Endothelial cell (in vitro differentiated cells): ENCODE measurements around the gene SETD2. TPM values are rescaled to one million over a fixed set of nuclear protein-coding genes. Genes with fewer than 3 reads are reported as not detected.

Source experiments
- DNase-seq: peaks from one replicate; pipeline ENCODE4 v3.0.0; 2021; ENCODE audit warnings: low spot score
- H3K27ac Mint-ChIP-seq: one replicate; pipeline ENCODE4 v1.8.0; 2021; ENCODE audit warnings: mixed read lengths, inconsistent platforms; ENCODE audit not compliant: unreplicated experiment
- H3K27me3 Mint-ChIP-seq: one replicate; pipeline ENCODE4 v1.8.0; 2021; ENCODE audit warnings: mild to moderate bottlenecking, moderate library complexity, mixed read lengths, inconsistent platforms; ENCODE audit not compliant: unreplicated experiment
- H3K36me3 Mint-ChIP-seq: one replicate; pipeline ENCODE4 v1.8.0; 2021; ENCODE audit warnings: mild to moderate bottlenecking, low read depth, mixed read lengths, inconsistent platforms; ENCODE audit not compliant: unreplicated experiment
- H3K4me1 Mint-ChIP-seq: one replicate; pipeline ENCODE4 v1.8.0; 2021; ENCODE audit warnings: mild to moderate bottlenecking, mixed read lengths, inconsistent platforms; ENCODE audit not compliant: unreplicated experiment
- H3K4me3 Mint-ChIP-seq: one replicate; pipeline ENCODE4 v1.8.0; 2021; ENCODE audit warnings: mild to moderate bottlenecking, mixed read lengths, inconsistent platforms; ENCODE audit not compliant: unreplicated experiment
- H3K9me3 Mint-ChIP-seq: one replicate; pipeline ENCODE4 v1.8.0; 2021; ENCODE audit warnings: mixed read lengths, inconsistent platforms; ENCODE audit not compliant: unreplicated experiment
- CTCF ChIP-seq: fragments of 200-600 bp; sonication (generic); IDR thresholded peaks from one replicate; pipeline ENCODE4 v1.5.0; 2021; ENCODE audit warnings: antibody characterized with exemption; ENCODE audit not compliant: unreplicated experiment
- total RNA-seq: library from RNA; stranded (reverse); fragmentation: NEBNext Ultra II Directional; extraction: Animal tissue kit (Norgen Biotek cat#: 25700); gene quantifications from one replicate; pipeline ENCODE4 v1.2.1, GENCODE V29; 2021; ENCODE audit not compliant: unreplicated experiment

SETD2 gene
- total RNA-seq, 1 donor from 2014 or later, result 51.4 TPM

- peaks cover 23% of the 10 kb centered on the region for H3K36me3 Mint-ChIP-seq
- no peak overlapping the region for H3K27ac Mint-ChIP-seq
- H3K4me1 Mint-ChIP-seq, result peaks cover 33% of the 10 kb centered on the region
- no peaks in the 10 kb centered on the region for H3K9me3 Mint-ChIP-seq
- TF ChIP-seq CTCF, result no peak
- DNase-seq, result no peak
- peaks cover 4% of the 10 kb centered on the region for H3K27me3 Mint-ChIP-seq
- H3K4me3 Mint-ChIP-seq, result no peak overlapping the region
Observed at GRCh38 chr3:46991406-46992165, 172.3 kb downstream of the SETD2 start.

- peaks cover 4% of the 10 kb centered on the region for H3K27me3 Mint-ChIP-seq
- H3K27ac Mint-ChIP-seq, result peak overlapping the region; percentile 52
- peak overlapping the region; percentile 76 for H3K4me3 Mint-ChIP-seq
Observed at GRCh38 chr3:46990573-46991374, 173.1 kb downstream of the SETD2 start.

GRCh38 chr3:46989146-46989810, 174.6 kb downstream of the SETD2 start:
- no peak overlapping the region for H3K4me3 Mint-ChIP-seq
- DNase-seq, result no peak

More at GRCh38 chr3:46990573-46991374, 173.1 kb downstream of the SETD2 start:
- Mint-ChIP-seq H3K36me3 (peaks cover 23% of the 10 kb centered on the region), H3K4me1 (peaks cover 41% of the 10 kb centered on the region), H3K9me3 (no peaks in the 10 kb centered on the region)
- no peak for TF ChIP-seq CTCF
- DNase-seq, result no peak

GRCh38 chr3:46988616-46989015, 175.3 kb downstream of the SETD2 start:
- no peak for TF ChIP-seq CTCF
- Mint-ChIP-seq H3K36me3 (peaks cover 16% of the 10 kb centered on the region), H3K27me3 (peaks cover 5% of the 10 kb centered on the region), H3K9me3 (no peaks in the 10 kb centered on the region), H3K4me1 (peaks cover 41% of the 10 kb centered on the region), H3K27ac (no peak overlapping the region), H3K4me3 (no peak overlapping the region)
- no peak for DNase-seq

More at GRCh38 chr3:46989146-46989810, 174.6 kb downstream of the SETD2 start:
- peaks cover 18% of the 10 kb centered on the region for H3K36me3 Mint-ChIP-seq
- peaks cover 41% of the 10 kb centered on the region for H3K4me1 Mint-ChIP-seq
- H3K9me3 Mint-ChIP-seq, result no peaks in the 10 kb centered on the region
- no peak for TF ChIP-seq CTCF
- H3K27ac Mint-ChIP-seq, result no peak overlapping the region
- H3K27me3 Mint-ChIP-seq, result peaks cover 5% of the 10 kb centered on the region
